B cell (primary cell): Measurements from ENCODE around the gene BHLHE40.
A peak's percentile ranks its signal among the peaks of the same experiment; 100 is the strongest.

Source experiments
- CTCF ChIP-seq: fragments of 200-600 bp; IDR thresholded peaks from one replicate; pipeline ENCODE4 v1.8.0; 2022; ENCODE audit warnings: antibody characterized with exemption, mild to moderate bottlenecking
- EZH2 ChIP-seq: IDR thresholded peaks from 2 replicates; pipeline ENCODE4 v1.6.1; 2012; ENCODE audit warnings: borderline replicate concordance, low read depth, mild to moderate bottlenecking, moderate library complexity, low read length; ENCODE audit not compliant: insufficient read depth, poor library complexity, severe bottlenecking

GRCh38 chr3:4976109-4976508, 3.1 kb upstream of the BHLHE40 start:
- TF ChIP-seq CTCF, result peak; percentile 21
- TF ChIP-seq EZH2, result no peak
